Superior temporal gyrus (tissue), 1 donor: Measurements from ENCODE around the gene PML.
"Not testable (repeated sequence)": the region's sequence is repeated elsewhere in the genome, so short reads cannot be mapped to it uniquely, and the experiment has no call there.

Experiments
- DNase-seq: peaks from one replicate; pipeline ENCODE4 v3.0.0-alpha.2; 2016; ENCODE audit errors: extremely low spot score

The PML gene

DNA sequence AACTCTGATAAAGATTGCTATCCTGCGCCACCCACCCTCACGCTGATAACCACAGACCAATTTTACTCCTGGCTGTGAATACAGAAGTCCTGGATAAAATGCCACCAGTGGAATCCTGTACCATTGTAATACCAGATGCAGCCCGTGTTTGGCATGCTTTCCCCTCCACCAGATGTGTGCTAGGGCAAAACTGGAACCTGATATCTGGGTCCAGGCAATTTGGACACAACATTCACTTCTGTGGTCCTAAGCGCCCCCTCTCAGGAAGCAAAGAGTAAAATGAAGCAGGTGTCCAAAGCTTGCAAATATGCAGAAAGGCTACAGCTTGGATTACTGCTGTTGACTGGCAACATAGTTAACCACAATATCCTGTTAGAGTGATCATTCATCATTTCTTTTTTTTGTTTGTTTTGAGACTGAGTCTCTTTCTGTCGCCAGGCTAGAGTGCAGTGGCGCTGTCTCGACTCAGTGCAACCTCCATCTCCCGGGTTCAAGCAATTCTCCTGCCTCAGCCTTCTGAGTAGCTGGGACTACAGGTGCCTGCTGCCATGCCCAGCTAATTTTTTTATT, 35.4 kb upstream of the PML start:
- DNase-seq: peak; percentile 9

DNA sequence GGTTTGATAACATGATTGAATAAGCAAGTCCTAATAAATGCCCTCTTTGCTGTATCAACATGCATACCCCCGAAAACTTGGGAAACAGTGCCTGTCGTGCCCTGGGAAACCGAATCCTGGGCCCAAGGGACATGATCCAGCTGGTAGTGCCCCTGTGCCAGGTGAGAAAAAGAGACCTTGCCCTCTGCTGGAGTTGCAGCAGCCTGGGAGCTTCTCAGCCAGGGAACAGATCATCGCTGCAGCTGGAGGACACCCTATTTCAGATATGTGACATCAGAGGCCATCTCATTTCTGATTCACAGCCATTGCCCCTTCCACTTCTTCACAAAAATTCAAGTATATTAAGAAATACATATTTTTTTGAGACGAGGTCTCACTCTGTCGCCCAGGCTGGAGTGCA, 34.7 kb upstream of the PML start:
- DNase-seq: no peak

DNA sequence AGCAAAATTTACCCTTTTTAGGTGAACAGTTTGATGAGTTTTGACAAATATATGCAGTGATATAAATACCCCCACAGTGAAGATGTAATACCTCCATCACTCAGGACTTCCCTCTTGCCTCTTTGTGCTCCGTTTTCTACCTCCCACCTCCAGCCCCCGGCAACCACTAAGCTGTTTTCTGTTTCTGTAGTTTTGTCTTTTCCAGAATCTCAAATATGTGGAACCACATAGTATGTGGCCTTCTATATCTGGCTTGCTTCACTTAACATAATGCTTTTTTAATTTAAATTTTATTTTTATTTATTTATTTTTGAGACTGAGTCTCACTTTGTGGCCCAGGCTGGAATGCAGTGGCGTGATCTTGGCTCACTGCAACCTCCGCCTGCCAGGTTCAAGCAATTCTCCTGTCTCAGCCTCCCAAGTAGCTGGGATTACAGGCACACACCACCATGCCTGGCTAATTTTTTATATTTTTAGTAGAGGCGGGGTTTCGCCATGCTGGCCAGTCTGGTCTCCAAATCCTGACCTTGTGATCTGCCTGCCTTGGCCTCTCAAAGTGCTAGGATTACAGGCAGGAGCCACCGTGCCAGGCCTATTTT, 33.9 kb upstream of the PML start:
- not testable (repeated sequence) for DNase-seq

DNA sequence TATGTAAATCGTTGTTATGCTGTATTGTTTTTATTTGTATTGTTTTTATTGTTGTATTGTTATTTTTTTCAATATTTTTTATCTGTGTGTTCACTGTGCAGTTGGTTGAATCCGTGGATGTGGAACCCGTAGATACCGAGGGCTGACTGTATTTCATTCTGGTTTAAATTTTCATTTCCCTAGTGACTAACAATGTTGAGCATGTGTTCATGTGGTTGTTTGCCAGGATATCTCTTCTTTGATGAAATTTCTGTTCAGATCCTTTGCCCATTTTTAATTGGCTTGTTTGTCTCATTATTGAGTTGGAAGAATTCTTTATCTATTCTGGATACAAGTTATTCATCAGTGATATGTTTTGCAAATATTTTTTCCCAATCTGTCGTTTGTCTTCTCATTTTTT, 32.1 kb upstream of the PML start:
- DNase-seq: no peak

DNA sequence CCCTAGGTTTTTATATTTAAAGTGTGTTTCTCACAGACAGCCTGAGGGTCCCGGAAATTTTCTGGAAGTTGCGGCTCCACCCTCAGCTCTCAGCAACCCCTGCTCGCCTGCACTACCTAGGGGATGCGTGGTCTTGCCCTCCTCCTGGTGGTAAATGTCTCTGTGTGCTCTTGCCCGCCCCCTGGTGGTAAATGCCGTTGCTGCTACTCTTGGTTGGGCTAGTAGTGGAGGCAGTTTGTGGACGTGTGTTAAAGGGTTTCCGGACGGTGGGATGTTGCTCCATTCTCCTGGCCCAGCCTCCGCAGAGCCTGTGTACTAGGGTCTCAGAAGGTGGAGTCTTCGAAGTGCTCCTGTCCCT, 29.8 kb upstream of the PML start:
- peak; percentile 77 for DNase-seq

DNA sequence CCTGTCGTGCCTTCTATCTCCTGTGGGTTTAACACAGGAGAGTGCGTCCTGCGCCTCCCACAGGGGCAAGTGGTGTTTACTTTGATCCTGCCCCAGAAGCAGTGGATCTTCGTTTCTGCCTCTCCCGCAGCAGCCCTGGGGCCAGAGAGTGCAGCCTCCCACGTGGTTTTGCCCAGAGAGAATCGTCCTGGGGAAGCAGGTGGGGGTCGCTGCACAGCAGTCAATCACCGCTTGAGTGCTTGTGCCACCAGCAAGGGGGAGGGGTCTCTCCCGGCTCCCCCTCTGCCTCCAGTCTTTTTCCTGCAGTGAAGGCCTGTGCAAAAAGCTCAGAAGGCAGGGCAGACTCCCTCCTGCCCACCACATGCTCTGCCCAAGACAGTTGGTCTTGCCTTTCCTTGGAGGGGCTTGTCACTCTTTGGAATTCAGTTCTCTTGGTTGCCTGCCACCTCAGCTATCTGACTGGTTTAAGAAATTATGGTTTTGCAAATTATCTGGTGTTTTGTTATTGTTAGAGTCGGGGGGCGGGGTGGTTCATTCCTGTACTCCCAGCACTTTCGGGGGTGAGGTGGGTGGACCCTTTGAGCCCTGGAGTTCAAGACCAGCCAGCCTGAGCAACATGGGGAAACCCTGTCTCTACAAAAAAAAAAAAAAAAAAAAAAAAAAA, 29.3 kb upstream of the PML start:
- no peak for DNase-seq

DNA sequence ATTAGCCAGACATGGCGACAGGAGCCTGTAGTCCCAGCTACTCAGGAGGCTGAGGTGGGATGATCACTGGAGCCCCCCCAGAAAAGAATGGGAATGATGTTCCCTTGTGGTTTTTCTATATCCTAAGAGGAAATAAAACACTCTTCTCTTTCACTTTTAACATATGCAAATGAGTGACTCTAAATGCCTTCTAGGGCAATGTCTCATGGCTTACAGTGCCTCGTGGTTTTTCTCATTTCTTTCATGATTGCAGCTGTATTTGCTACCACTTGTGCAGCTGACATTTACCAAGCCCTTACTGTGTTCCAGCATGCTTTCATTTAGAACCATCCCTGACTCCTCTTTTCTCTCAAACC, 28.8 kb upstream of the PML start:
- no peak for DNase-seq

DNA sequence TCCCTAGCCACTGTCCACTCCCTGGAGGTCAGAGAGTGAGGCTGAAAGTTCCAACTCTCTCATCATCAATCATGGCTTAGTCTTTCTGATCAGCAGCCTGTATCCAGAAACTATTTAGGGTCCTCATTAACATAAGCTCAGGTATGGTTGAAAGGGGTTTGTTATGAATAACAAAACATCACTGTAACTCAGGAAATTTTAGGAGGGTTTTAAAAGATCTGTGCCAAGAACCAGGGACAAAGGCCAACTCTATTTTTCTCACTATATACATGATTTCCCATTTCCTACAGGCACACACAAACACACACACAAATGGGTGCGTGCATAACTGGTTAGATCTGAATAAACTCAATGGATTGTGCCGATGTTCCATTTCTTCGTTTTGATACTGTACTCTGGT, 26.1 kb upstream of the PML start:
- no peak for DNase-seq

DNA sequence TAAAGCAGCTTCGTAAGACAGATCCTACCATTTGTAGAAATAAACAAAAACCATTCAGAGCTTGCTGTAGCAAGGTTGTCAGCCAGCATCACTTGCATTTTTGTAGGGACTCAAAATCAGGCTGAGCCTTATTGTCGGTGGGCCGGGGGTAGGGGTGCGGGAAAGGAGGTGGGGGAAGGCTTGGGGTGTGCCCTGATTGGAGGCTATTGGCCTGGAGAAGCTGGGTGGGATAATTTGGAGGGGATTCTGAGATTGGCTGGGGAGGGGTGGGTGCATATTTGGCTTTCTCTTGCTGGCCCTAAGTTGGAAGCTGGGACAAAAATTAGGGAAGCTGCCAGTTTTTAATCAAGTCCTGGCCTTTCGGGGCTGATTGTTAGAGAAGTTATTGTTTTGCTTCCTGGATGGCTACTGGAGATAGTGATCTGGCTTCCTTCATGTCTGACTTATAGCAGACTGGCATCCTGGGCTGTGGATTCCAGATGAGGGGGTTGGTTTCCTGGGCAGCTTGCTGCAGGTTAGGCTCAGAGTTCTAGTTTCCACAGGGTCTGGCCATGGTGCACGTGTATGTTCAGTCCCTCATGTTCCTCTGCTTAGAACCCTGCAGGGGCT, 25.3 kb upstream of the PML start:
- no peak for DNase-seq

DNA sequence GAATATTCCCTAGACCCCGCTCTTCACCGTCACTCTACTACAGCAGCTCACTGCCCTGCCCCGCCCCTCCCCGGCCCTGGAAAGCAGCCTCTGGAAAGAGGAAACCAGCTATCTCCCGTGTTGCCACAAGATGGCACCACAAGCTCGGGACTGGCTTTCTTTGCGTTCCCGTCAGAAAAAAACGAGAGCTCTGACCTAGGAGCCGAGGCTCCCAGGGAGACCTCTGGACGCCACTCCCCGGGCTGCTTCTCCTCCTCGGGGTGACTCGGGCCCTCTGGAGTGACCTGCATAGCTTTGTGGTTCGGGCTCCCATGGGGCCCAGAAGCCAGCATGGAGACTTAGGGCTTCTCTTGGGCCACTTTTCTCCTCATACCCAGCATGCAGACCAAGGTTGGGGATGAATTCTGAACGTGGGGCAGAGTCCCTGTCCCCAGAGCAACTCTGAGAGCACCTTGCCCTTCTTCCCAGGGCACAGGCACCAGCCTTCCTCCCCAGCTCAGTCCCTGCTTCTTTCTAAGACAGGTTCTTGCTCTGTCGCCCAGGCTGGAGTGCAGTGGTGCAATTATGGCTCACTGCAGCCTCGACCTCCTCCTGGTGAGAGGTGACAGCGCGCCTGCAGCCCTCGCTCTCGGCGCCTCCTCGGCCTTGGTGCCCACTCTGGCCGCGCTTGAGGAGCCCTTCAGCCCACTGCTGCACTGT, 21.4 kb upstream of the PML start:
- DNase-seq: peak; percentile 88

DNA sequence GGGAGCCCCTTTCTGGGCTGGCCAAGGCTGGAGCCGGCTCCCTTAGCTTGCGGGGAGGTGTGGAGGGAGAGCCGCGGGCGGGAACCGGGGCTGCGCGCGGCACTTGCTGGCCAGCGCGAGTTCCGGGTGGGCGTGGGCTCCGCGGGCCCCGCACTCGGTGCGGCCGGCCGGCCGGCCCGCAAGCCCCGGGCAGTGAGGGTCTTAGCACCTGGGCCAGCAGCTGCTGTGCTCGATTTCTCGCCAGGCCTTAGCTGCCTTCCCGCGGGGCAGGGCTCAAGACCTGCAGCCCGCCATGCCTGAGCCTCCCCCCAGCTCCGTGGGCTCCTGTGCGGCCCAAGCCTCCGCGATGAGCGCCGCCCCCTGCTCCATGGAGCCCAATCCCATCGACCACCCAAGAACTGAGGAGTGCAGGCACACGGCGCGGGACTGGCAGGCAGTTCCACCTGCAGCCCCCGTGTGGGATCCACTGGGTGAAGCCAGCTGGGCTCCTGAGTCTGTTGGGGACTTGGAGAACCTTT, 20.8 kb upstream of the PML start:
- DNase-seq: not testable (repeated sequence)

DNA sequence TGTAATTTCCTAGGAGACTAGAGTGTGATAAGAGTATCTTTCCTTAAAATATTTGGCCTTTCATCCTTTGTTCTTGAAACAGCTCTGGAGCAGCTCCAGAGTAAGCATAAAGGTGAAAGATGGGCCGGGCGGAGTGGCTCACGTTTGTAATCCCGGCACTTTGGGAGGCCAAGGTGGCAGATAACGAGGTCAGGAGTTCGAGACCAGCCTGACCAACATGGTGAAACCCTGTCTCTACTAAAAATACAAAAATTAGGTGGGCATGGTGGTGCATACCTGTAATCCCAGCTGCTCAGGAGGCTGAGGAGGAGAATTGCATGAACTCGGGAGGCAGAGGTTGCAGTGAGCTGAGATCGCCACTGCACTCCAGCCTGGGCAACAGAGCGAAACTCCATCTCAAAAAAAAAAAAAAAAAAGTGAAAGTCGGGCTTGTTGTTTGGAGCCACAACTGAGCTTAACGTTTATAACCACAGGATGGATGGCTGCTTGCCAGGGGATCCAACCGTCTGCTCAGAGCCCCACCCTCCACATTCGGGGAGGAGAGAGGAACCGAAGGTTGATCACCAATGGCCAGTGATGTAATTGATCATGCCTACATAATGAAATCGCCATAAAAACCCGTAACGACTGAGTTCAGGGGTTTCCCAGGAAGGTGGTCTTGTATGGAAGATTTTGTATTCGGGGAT, 18.9 kb upstream of the PML start:
- not testable (repeated sequence) for DNase-seq

DNA sequence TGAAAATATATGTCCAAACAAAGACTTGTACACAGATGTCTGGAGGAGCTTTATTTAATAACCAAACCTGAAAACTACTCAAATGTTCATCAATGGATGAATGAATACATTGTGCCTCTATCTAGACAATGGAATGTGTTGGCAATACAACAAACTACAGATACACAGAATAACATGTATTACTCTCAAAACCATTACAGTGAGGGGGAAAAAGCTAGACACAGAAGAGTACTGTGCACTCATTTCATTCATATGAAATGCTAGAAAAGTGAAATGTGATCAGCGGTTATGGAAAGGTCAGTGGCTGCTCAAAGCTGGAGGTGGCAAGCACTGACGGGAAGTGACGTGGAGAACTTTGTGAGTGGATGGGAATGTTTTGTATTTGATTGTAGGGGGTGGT, 15.6 kb upstream of the PML start:
- no peak for DNase-seq

DNA sequence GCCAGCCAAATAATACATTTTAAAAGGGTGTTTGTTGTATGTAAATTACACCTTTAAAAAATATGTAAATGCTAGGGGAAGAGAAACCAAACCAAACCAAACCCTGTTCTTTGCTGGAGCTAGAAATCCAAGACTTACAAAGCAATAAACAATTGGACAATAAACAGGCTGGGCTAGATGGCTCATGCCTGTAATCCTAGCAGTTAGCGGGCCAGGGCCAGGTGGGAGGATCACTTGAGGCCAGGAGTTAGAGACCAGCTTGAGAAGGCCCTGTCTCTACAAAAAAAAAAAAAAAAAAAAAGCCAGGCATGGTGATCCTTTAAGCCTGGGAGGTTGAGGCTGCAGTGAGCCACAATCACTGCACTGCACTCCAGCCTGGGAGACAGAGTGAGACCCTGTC, 14.9 kb upstream of the PML start:
- DNase-seq: no peak

DNA sequence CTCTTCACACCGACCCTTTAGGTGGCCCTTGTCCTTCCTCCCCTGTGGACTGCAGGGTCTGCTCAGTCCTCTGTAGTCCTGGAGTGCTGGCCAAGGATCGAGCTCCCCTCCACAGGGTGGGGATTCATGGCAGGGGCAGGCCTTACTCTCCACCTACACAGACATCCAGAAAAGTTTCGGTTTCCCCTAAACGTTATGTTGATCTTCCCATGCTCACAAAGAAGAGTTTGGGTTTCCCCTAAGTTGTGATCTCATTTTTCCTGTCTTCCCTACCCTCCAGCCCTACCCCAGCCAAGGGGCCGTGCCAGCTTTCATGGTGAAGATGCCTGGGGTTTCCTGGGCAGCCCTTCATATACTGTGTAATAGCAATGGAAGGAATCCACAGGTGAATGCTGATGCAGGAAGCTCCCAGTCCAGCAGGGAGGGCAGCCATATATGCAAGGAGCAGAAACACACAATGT, 12.7 kb upstream of the PML start:
- DNase-seq: no peak

DNA sequence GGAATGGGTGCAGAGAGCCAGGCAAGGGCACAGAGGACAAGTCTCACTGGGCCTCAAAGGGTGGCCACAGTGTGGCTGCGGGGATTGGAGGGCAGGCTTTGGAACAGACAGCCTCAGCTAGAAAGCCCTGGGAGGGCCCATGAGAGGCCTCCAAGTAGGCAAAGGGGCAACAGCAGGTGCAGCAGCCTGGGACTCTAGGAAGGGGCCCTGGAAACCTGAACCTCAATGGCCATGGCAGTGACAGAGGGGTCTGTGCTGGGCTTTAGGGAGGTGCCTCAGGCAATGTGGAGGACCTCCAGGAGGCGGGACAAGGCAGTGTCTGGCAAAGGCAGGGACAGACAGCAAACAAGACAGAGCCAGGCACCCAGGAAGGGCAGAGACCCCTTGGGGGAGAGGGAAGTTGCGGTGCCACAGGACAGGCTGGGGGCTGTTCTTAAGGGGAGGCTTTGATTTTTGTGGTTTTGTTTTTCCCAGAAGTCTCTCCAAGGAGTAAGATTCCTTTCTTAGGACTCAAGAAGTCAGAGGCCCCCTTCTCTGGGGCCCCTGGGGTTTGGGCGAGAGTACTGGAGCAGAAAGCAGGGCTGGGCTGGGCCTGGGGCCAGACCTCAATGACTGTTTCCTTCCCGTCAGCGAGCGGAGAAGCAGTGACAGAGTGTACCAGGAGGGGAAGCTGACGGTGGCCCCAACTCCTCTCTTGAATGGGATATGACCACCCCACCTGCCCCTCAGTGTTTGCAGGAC, 12.1 kb upstream of the PML start:
- DNase-seq: no peak

DNA sequence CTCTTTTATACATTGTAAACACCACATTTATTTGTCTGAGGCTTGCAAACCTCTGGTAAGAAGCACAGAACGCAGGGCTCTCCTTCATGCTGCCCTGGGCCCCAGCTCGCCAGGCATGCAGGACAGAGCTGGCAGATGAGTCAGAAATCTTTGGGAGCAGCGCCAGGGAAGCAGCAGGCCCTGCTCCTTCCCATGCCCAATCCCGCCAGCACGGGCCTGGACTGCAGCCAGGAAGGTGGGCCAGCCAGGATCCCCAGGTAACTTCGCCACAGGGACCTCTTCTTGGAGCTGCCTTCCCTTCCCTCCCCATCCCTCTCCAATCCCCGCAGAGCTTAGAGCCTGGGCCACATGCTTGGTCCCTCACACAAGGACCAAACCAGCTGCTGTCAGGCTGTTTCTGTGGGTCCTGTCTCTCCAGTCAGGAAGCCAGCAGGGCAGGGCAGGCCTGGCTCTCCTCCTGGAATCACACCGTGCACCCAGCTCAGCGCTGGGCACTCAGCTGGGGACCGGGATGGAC, 11.2 kb upstream of the PML start:
- DNase-seq: no peak

DNA sequence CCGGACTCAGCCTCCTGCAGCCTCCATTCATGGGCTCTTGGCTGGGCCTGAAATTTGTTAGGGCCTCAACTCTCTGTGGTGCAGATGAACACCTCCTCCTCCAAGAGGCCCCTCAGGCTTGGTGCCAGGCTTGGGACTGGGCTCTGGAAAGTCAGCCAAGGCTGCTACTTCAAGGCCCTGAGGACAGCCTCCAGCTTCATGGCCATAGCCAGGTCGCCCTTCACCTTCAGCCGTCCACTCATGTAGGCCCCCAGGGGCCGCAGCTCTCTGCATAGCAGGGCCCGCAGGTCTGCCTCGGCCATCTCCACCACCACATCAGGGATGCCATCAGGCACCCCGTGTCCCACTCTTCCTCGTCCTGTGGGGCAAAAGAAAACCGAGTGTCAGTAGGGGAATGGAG, 10.7 kb upstream of the PML start:
- DNase-seq: no peak

DNA sequence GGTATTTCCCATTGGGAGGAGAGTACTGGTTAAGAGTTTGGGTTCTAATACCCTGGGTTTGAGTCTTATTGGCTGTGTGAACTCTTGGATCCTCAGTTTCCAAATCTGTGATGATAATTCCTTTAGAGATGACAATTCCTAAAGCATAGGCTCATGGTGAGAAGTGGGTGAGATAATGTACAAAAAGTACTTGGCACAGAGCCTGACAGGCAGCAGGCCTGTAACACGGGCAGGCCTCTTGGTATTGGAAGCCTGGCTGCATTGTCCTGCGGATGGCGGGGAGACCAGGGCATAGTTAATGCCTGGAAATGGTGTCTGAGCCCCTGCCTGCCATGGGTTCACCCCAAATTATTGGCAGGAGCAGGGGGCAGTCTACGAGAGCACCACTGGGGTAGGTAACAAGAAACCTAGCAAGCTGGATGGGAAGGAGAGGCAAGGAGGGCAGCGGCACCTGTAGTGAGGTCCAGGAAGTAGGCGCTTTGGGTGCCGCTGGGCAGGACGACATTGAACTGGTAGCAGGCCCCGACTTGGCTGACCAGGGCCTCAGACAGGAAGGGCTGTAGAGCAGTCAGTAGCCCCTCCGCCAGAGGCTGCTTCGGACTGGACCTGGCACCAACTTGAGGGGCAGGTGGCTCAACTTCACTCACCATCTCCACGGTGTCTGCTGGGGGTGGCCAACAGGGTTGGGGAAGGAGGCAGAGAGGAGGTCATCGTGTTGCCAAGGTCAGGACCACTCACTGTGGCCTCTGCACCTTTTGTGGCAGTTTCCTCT, 10.1 kb upstream of the PML start:
- no peak for DNase-seq
